H9 (cell line): ENCODE data around the gene PMF1. TPM values are rescaled to one million over a fixed set of nuclear protein-coding genes. Genes with fewer than 3 reads are reported as not detected.

Experiments used
- DNase-seq: peaks from one replicate; pipeline ENCODE4 v3.0.0-alpha.2; 2017
- H2AFZ ChIP-seq: one replicate; pipeline ENCODE4 v1.6.1; 2013; ENCODE audit warnings: mild to moderate bottlenecking, low read length, control low read depth, moderate library complexity
- H2AK5ac ChIP-seq: 2 replicates; pipeline ENCODE4 v1.6.1; 2013; ENCODE audit warnings: low read length, control low read depth, mixed read lengths; ENCODE audit not compliant: insufficient read length
- H2BK120ac ChIP-seq: one replicate; pipeline ENCODE4 v1.6.1; 2013; ENCODE audit warnings: low read depth, mild to moderate bottlenecking, low read length, control low read depth, inconsistent platforms; ENCODE audit not compliant: poor library complexity, severe bottlenecking
- H2BK12ac ChIP-seq: 2 replicates; pipeline ENCODE4 v1.6.1; 2013; ENCODE audit warnings: low read length, control low read depth, mixed read lengths, low read depth; ENCODE audit not compliant: insufficient read length
- H2BK15ac ChIP-seq: 2 replicates; pipeline ENCODE4 v1.6.1; 2013; ENCODE audit warnings: low read depth, low read length, control low read depth
- H2BK20ac ChIP-seq: one replicate; pipeline ENCODE4 v1.6.1; 2013; ENCODE audit warnings: low read depth, mild to moderate bottlenecking, low read length, control low read depth, inconsistent platforms; ENCODE audit not compliant: poor library complexity, severe bottlenecking
- H2BK5ac ChIP-seq: 2 replicates; pipeline ENCODE4 v1.6.1; 2013; ENCODE audit warnings: low read length, control low read depth, mixed read lengths; ENCODE audit not compliant: insufficient read length
- H3K14ac ChIP-seq: 2 replicates; pipeline ENCODE4 v1.6.1; 2013; ENCODE audit warnings: low read length, control low read depth; ENCODE audit not compliant: insufficient read depth
- H3K18ac ChIP-seq: 2 replicates; pipeline ENCODE4 v1.6.1; 2013; ENCODE audit warnings: low read depth, mild to moderate bottlenecking, mixed read lengths, low read length, control low read depth; ENCODE audit not compliant: insufficient read length
- H3K23ac ChIP-seq: 2 replicates; pipeline ENCODE4 v1.6.1; 2013; ENCODE audit warnings: low read length, control low read depth, mixed read lengths, low read depth; ENCODE audit not compliant: insufficient read length
- H3K23me2 ChIP-seq: 2 replicates; pipeline ENCODE4 v1.6.1; 2013; ENCODE audit warnings: low read depth, mild to moderate bottlenecking, mixed read lengths, low read length, control low read depth; ENCODE audit not compliant: insufficient read length, poor library complexity, severe bottlenecking
- H3K27ac ChIP-seq: 2 replicates; pipeline ENCODE4 v1.5.1; 2013; ENCODE audit warnings: low read length, control low read depth, mixed read lengths, low read depth; ENCODE audit not compliant: insufficient read length
- H3K27me3 ChIP-seq: 2 replicates; pipeline ENCODE4 v1.6.1; 2013; ENCODE audit warnings: low read length, control low read depth, inconsistent platforms; ENCODE audit not compliant: insufficient read depth
- H3K4ac ChIP-seq: 2 replicates; pipeline ENCODE4 v1.6.1; 2013; ENCODE audit warnings: low read depth, mild to moderate bottlenecking, control low read depth, inconsistent platforms, low read length, moderate library complexity
- H3K4me1 ChIP-seq: 2 replicates; pipeline ENCODE4 v1.6.1; 2013; ENCODE audit warnings: low read length, control low read depth, inconsistent platforms; ENCODE audit not compliant: insufficient read depth
- H3K4me2 ChIP-seq: 2 replicates; pipeline ENCODE4 v1.6.1; 2013; ENCODE audit warnings: low read length, control low read depth, mixed read lengths; ENCODE audit not compliant: insufficient read length, insufficient read depth
- H3K56ac ChIP-seq: 2 replicates; pipeline ENCODE4 v1.6.1; 2013; ENCODE audit warnings: low read depth, mild to moderate bottlenecking, mixed read lengths, low read length, control low read depth; ENCODE audit not compliant: insufficient read length
- H3K79me1 ChIP-seq: 2 replicates; pipeline ENCODE4 v1.6.1; 2013; ENCODE audit warnings: low read depth, mild to moderate bottlenecking, moderate library complexity, low read length, control low read depth, inconsistent platforms; ENCODE audit not compliant: insufficient read depth, poor library complexity, severe bottlenecking
- H3K79me2 ChIP-seq: 2 replicates; pipeline ENCODE4 v1.6.1; 2013; ENCODE audit warnings: low read length, control low read depth, inconsistent platforms; ENCODE audit not compliant: insufficient read depth
- H3K9ac ChIP-seq: 2 replicates; pipeline ENCODE4 v1.6.1; 2013; ENCODE audit warnings: low read length, control low read depth, mixed read lengths; ENCODE audit not compliant: insufficient read length; ENCODE audit errors: extremely low read depth
- H3K9me3 ChIP-seq: one replicate; pipeline ENCODE4 v1.6.1; 2013; ENCODE audit warnings: low read depth, low read length, inconsistent platforms; ENCODE audit not compliant: control insufficient read depth
- H3T11ph ChIP-seq: one replicate; pipeline ENCODE4 v1.6.1; 2013; ENCODE audit warnings: mild to moderate bottlenecking, low read length, control low read depth, inconsistent platforms
- H4K20me1 ChIP-seq: one replicate; pipeline ENCODE4 v1.6.1; 2013; ENCODE audit not compliant: control insufficient read depth, insufficient read length, insufficient read depth
- H4K5ac ChIP-seq: 2 replicates; pipeline ENCODE4 v1.6.1; 2013; ENCODE audit warnings: low read depth, mild to moderate bottlenecking, mixed read lengths, low read length, control low read depth; ENCODE audit not compliant: insufficient read length
- H4K8ac ChIP-seq: replicated peaks from 2 replicates; pipeline ENCODE4 v1.6.1; 2013; ENCODE audit warnings: low read length, control low read depth, mixed read lengths, low read depth; ENCODE audit not compliant: insufficient read length
- H4K91ac ChIP-seq: 2 replicates; pipeline ENCODE4 v1.6.1; 2013; ENCODE audit warnings: low read depth, mild to moderate bottlenecking, moderate library complexity, mixed read lengths, low read length, control low read depth; ENCODE audit not compliant: insufficient read length
- H3K27ac Mint-ChIP-seq, 3 experiments: 2 replicates in 2 of 3; 3 replicates in 1 of 3; pipeline ENCODE4 v1.8.0; 2020 to 2021; ENCODE audit warnings: mixed read lengths in 3 of 3, mild to moderate bottlenecking in 1 of 3, moderate library complexity in 1 of 3
- H3K27me3 Mint-ChIP-seq: 2 replicates; pipeline ENCODE4 v1.8.0; 2021; ENCODE audit warnings: low read depth, mild to moderate bottlenecking, moderate library complexity, mixed read lengths
- H3K36me3 Mint-ChIP-seq, 3 experiments: 2 replicates in 2 of 3; 3 replicates in 1 of 3; pipeline ENCODE4 v1.8.0; 2020 to 2021; ENCODE audit warnings: low read depth in 3 of 3, mixed read lengths in 3 of 3; ENCODE audit not compliant: insufficient read depth in 1 of 3
- H3K4me1 Mint-ChIP-seq, 2 experiments: 2 replicates each; pipeline ENCODE4 v1.8.0; 2020; ENCODE audit warnings: mixed read lengths in 2 of 2
- H3K4me3 Mint-ChIP-seq, 2 experiments: 2 replicates in 1 of 2; 3 replicates in 1 of 2; pipeline ENCODE4 v1.8.0; 2020 to 2021; ENCODE audit warnings: mild to moderate bottlenecking in 2 of 2, mixed read lengths in 2 of 2, moderate library complexity in 1 of 2
- H3K9me3 Mint-ChIP-seq, 2 experiments: 2 replicates in 1 of 2; 3 replicates in 1 of 2; pipeline ENCODE4 v1.8.0; 2020; ENCODE audit warnings: mild to moderate bottlenecking in 2 of 2, mixed read lengths in 2 of 2, moderate library complexity in 1 of 2
- CTCF ChIP-seq: fragments of 200-600 bp; sonication (generic); conservative IDR thresholded peaks from 3 replicates; pipeline ENCODE4 v1.8.0; 2021; ENCODE audit warnings: antibody characterized with exemption, mild to moderate bottlenecking
- WGBS: extraction: QIAGEN DNeasy Blood & Tissue Kit; methylation state at CpG from one replicate; pipeline ENCODE4 v1.1.7; 2013; ENCODE audit warnings: missing lambda C conversion rate, low lambda C conversion rate, mixed read lengths; ENCODE audit not compliant: insufficient read length; ENCODE audit errors: extremely low coverage; 5-methylcytosine and 5-hydroxymethylcytosine counted together
- total RNA-seq: library from RNA; stranded (reverse); gene quantifications from 2 replicates; pipeline ENCODE4 v1.2.1, GENCODE V29; 2021

PMF1 gene
- total RNA-seq, 1 experiment from 2014 or later: 136 TPM

DNA sequence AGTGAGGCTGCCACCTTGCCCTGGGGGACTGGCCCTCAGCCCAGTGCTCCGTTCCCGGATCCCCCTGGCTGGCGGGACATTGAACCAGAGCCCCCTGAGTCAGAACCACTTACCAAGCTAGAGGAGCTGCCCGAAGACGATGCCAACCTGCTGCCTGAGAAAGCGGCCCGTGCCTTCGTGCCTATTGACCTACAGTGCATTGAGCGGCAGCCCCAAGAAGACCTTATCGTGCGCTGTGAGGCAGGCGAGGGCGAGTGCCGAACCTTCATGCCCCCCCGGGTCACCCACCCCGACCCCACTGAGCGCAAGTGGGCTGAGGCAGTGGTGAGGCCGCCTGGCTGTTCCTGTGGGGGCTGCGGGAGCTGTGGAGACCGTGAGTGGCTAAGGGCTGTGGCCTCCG lies 72.6 kb downstream of the PMF1 start:
- TF ChIP-seq CTCF: no peak
- H3T11ph ChIP-seq: no peak overlapping the region
- H4K8ac ChIP-seq: no peak overlapping the region

More for the DNA sequence above, 72.6 kb downstream of the PMF1 start:
- no peaks in the 10 kb centered on the region for H3K4me1 ChIP-seq
- WGBS: no CpG with 5 or more reads among the region's 21 CpGs
- Mint-ChIP-seq H3K27me3 (no peaks in the 10 kb centered on the region; the same call in 1 of the 2 replicates), H3K9me3 (no peaks in the 10 kb centered on the region), H3K4me1 (peaks cover 24 to 29% of the 10 kb centered on the region in 2 experiments), H3K36me3 (0 out of 7 replicates have a peak, but pooled peaks cover 0 to 5% (median 0%) of the 10 kb centered on the region in 3 experiments), H3K4me3 (no peak overlapping the region), H3K27ac (no peak overlapping the region)
- H3K4ac ChIP-seq: no peak overlapping the region
- no peak overlapping the region for H2AK5ac ChIP-seq
- H2BK15ac ChIP-seq: no peak overlapping the region
- no peak overlapping the region for H3K9ac ChIP-seq
- no peak overlapping the region for H3K14ac ChIP-seq
- H4K5ac ChIP-seq: no peak overlapping the region
- no peaks in the 10 kb centered on the region; the same call in 1 of the 2 replicates for H3K27me3 ChIP-seq
- H3K27ac ChIP-seq: no peak overlapping the region
- H3K18ac ChIP-seq: no peak overlapping the region
- no peak overlapping the region for H2BK20ac ChIP-seq
- peaks cover 12% of the 10 kb centered on the region for H3K23me2 ChIP-seq
- no peak overlapping the region for H3K23ac ChIP-seq
- H4K20me1 ChIP-seq: no peaks in the 10 kb centered on the region
- no peaks in the 10 kb centered on the region for H3K9me3 ChIP-seq
- H3K79me1 ChIP-seq: no peaks in the 10 kb centered on the region
- no peak overlapping the region for H3K56ac ChIP-seq
- H2BK12ac ChIP-seq: no peak overlapping the region
- no peak overlapping the region for H4K91ac ChIP-seq
- peaks cover 14% of the 10 kb centered on the region for H3K79me2 ChIP-seq
- no peak for DNase-seq
- H3K4me2 ChIP-seq: no peak overlapping the region
- H2AFZ ChIP-seq: no peak overlapping the region
- H2BK120ac ChIP-seq: no peak overlapping the region
- no peak overlapping the region for H2BK5ac ChIP-seq
